ENCODE measurements around the gene HTR7. TPM values are rescaled to one million over a fixed set of nuclear protein-coding genes. Genes with fewer than 3 reads are reported as not detected.
"Not testable (repeated sequence)": the region's sequence is repeated elsewhere in the genome, so short reads cannot be mapped to it uniquely, and the experiment has no call there.

The HTR7 gene
- polyA plus RNA-seq (ENCODE audit: insufficient read length in 4 of 4), result under 1 TPM; 0.50 to 0.83 (median 0.64) TPM

- DNase-seq (ENCODE audit: low read depth in 4 of 4, low spot score in 3 of 4), result peak in 3 of 4 donors; percentile 35 to 38 (median 36)
These were observed at the start of gene HTR7 for GRCh38 chr10:90857635-90858460. TSS of gene HTR7 (minus strand) at chr10:90858039. CDS start at chr10:90857671, 368 bp downstream.

DNA sequence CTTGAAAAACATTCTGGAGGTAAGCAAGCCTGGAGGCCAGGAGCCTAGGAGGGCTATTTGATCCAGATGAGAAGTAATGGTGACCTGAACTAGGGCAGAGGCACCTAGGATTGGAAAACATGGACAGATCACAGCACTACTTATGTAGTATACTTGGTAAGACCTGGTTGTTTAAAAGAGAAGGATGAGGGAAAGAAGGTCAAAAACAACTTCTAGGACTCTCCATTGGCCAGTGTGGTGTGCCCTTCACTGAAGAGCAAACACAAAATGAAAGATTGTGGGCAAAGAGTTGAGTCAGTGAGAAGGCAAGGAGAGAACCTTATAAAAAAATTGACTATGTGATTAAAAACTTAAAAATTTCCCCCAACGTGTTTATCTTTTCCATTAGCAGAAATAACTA is 48.8 kb upstream of the HTR7 start:
- no peak for DNase-seq (ENCODE audit: low read depth in 4 of 4, low spot score in 3 of 4)

DNA sequence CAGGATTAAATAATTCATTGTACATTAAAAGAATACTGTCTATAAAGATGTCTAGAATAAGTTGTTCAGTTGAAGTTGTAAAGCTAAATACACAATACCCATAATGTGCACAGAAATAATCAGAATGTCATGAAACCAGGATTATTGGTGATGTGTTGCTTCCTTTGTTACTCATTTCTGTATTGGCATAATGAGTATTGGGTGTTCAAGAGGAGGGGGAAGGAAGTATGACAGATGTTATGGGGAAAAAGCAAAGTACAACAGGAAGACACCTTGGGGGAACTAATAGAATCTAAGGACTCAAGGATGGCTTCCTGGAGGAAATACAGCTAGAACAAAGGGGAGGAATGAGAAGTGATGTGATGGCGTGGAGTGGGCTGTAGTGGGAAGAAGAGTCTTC is 48.1 kb upstream of the HTR7 start:
- DNase-seq (ENCODE audit: low read depth in 4 of 4, low spot score in 3 of 4), result no peak

DNA sequence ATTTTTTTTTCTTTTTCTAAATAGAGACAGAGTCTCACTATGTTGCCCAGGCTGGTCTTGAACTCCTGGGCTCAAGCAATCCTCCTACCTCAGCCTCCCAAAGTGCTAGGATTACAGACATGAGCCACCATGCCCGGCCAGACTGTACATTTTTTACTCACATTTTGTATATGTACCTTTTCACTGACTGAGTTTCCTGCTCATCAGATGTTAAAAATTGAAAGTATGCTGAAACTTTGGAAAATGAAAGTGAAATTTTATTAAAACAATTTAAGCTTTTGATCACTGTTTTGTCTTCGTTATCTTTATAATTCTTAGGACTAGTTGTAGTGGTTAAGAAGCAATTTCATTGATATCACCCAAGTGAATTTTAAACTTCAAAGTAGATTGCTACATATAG is 39.1 kb upstream of the HTR7 start:
- DNase-seq (ENCODE audit: low read depth in 4 of 4, low spot score in 3 of 4), result not testable (repeated sequence)

DNA sequence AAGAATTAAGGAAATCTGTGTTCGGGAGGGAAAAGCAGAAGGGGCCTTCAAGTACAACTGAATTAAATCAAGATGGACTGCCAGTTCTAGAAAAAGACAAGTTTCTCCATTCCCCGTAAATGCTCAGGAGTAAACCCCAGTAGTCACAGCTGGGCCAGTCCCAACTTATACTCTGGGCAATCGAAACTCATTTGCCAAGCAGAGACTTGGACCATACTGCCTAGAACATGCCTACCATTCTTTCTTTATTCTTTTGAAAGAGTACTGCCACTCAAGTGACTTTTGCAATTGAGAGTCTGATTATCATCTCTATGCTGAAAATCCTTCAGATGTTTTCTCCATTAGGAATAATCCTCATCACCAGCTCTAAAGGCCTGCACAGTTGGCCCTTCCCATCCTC is 35.4 kb upstream of the HTR7 start:
- DNase-seq (ENCODE audit: low read depth in 4 of 4, low spot score in 3 of 4), result no peak

DNA sequence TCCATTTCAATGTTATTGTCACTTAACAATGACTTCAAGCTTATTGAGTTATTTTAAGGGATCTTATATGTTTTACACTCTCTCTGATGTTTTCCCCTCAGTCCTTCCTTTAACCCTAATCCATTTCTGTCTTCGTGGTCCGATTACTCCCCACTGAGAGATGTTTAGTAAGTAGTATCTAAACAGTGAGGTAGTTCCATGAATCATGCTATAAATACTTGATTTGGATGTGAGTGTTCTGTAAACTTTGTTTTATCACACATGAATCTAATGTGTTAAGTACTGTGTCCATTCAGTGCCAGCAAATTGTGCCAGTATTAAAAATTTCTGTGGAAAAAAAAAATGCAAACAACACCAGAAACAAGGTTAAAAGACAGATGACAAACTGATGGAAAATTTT is 32.5 kb upstream of the HTR7 start:
- DNase-seq (ENCODE audit: low read depth in 4 of 4, low spot score in 3 of 4), result no peak

GRCh38 chr10:90889636-90890035 is 31.8 kb upstream of the HTR7 start:
- no peak for DNase-seq (ENCODE audit: low read depth in 4 of 4, low spot score in 3 of 4)

GRCh38 chr10:90888387-90888786 is 30.5 kb upstream of the HTR7 start:
- DNase-seq (ENCODE audit: low read depth in 4 of 4, low spot score in 3 of 4), result no peak

- no peak for DNase-seq (ENCODE audit: low read depth in 4 of 4, low spot score in 3 of 4)
These were observed 29.7 kb upstream of the HTR7 start for GRCh38 chr10:90887555-90887954.

GRCh38 chr10:90885176-90885575 is 27.3 kb upstream of the HTR7 start:
- no peak for DNase-seq (ENCODE audit: low read depth in 4 of 4, low spot score in 3 of 4)

DNA sequence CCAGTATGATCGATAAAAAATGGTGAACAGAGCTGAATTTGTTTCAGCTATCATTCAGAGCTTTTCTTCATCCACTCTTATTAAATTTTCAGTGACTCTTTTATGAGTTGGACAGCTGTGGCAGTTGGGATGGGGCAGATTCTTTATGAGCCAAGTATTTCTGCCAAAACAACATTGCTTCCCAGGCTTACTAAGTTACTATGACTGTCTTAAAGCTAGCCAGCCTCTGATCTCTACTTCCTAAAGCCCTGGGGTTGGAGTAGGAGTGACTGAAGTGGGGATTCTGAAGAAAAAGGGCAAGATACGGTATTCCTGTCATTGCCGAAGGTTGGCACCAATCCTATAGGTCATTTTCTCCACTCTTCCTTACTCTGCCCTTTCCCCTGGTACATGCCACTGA is 26.6 kb upstream of the HTR7 start:
- DNase-seq (ENCODE audit: low read depth in 4 of 4, low spot score in 3 of 4), result no peak

DNA sequence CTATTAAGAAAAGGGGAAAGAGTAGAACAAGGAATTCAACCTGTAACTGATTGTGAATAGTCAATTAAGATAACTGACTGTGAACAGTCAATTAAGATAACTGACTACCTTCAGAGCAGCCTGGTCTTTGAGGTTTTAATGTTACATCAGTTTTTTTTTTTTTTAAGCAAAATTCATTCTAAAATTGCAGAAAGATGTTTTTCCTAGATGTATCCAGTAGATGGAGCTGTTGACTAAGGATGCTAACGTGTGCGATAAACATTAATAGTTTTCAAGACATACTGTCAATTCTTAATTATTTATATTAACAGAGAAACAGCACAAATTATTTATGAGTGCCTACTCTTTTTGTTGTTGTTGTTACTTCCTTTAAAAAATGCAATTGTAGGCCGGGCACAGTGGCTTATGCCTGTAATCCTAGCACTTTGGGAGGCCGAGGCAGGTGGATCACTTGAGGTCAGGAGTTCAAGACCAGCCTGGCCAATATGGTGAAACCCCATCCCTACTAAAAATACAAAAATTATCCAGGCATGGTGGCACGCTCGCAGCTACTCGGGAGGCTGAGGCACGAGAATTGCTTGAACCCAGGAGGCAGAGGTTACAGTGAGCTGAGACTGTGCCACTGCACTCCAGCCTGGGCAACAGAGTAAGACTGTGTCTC is 22.4 kb upstream of the HTR7 start:
- not testable (repeated sequence) for DNase-seq (ENCODE audit: low read depth in 4 of 4, low spot score in 3 of 4)

- no peak for DNase-seq (ENCODE audit: low read depth in 4 of 4, low spot score in 3 of 4)
These were observed 21.2 kb upstream of the HTR7 start for GRCh38 chr10:90879062-90879461.

DNA sequence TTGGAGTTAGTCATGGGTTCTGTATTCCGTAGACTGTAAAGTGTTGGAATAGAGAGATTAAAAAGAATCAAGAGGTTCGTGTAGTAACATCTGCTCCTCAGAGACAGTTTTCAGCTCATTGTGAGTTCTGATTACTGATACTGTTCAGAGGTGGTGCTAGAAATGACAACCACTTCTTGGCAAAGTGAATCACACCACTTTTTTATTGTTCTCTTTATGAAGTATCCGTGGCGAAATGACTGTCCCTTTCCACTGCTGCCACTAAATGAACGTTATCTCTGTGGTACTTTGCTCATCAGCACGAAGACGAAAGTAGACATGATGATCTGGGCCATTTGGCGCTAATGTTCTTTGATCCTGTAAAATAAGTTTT is 14.8 kb upstream of the HTR7 start:
- no peak for DNase-seq (ENCODE audit: low read depth in 4 of 4, low spot score in 3 of 4)

DNA sequence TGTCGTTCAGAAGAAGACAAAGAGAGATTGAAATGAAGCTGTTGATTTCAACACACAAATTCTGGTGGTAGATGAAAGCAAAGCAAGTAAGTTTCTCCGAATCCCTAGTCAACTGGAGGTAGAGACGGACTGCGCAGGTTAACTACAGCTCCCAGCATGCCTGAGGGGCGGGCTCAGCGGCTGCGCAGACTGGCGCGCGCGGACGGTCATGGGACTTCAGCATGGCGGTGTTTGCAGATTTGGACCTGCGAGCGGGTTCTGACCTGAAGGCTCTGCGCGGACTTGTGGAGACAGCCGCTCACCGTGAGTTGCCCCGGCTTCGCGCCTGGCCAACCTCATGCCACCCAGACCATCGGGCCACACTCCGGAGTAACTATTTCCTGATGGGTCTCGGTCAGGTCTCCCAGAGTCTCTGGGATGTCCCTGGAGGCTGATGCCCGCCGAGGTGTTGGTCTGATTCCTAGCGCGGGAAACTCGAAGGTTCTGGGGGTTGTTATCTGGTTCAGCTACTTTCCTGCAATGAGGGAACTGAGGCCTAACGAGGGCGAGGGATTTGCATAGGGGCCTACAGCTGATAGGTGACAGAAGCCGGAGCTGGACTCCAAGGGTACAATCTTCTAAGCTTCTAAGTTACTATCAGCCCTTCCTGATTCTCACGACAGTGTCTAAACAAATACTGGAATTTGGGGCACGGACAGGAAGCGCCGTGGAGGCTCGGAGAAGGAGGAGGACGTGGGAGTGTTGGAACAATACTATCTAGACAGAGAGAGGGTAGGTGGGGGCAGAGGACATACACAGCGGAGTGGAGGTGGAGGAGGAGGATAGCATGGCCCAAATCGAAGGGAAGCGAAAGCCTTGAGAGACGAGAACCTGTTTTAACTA is 14.2 kb upstream of the HTR7 start, which contains the start of gene RPP30:
TSS of gene RPP30 (plus strand) at position 209 of the 882 bp plus-strand sequence. CDS start at position 222, 13 bp downstream.
- DNase-seq (ENCODE audit: low read depth in 4 of 4, low spot score in 3 of 4), result peak; percentile 50 to 65 (median 61)

DNA sequence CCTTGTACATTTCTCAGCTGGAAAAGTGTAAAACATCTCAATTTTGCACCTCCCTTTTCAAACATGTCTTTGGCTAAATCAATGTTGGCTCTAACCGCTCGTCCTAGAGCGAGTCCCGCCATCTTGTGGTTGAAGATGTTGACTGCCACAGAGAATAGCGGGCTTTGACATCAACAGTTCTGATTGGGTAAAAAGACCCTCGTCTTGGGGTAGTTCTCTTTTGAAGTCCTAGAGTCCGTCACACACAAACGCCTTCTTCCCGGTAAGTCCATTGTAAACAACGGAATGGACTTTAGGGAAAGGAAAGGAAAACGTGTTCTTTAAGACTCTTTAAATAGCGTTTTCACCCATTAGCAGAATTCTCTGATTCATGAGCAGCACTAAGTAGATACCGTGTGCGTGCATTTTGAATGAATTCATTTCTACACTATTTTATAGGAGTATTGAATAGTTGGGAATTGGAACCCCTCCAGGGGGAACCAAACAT is 13.5 kb upstream of the HTR7 start:
- DNase-seq (ENCODE audit: low read depth in 4 of 4, low spot score in 3 of 4), result peak in 3 of 4 donors; percentile 53 to 59 (median 58)

DNA sequence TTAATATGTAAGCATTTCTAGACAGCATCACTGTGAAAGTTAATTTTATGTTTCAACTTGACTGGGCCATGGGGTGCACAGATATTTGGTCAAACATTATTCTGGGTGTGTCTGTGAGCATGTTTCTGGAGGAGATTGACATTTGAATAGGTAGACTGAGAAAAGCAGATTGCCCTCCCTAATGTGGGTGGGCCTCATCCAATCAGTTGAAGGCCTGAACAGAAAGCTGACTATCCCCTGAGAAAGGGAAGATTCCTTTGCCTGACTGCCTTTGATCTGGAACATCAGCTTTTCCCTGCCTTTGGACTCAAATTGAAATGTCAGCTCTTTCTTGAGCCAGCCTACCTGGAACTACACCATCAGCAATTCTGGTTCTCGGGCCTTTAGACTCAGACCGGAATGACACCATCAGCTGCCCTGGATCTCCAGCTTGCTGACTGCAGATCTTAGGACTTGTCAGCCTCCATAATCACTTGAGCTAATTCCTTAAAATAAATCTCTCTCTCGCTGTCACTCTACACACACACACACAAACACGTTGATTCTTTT is 8.3 kb upstream of the HTR7 start:
- no peak for DNase-seq (ENCODE audit: low read depth in 4 of 4, low spot score in 3 of 4)

GRCh38 chr10:90865401-90865800 is 7.6 kb upstream of the HTR7 start:
- no peak for DNase-seq (ENCODE audit: low read depth in 4 of 4, low spot score in 3 of 4)

GRCh38 chr10:90862908-90863514 is 5.2 kb upstream of the HTR7 start:
- DNase-seq (ENCODE audit: low read depth in 4 of 4, low spot score in 3 of 4), result no peak

GRCh38 chr10:90860790-90861189 is 3.0 kb upstream of the HTR7 start:
- no peak for DNase-seq (ENCODE audit: low read depth in 4 of 4, low spot score in 3 of 4)

All from right renal pelvis (tissue), 4 donors.